HG02885 (cell line): ENCODE measurements around the gene SDHC.
"Not testable (repeated sequence)": the region's sequence is repeated elsewhere in the genome, so short reads cannot be mapped to it uniquely, and the experiment has no call there.

Experiments used
- ATAC-seq: cut with Tn5 transposase; IDR thresholded peaks from one replicate; pipeline ENCODE4 v1.9.1; 2021; ENCODE audit warnings: mild to moderate bottlenecking; ENCODE audit not compliant: unreplicated experiment, poor library complexity

The SDHC gene

GRCh38 chr1:161378014-161378413 is 63.8 kb downstream of the SDHC start:
- ATAC-seq: no peak

DNA sequence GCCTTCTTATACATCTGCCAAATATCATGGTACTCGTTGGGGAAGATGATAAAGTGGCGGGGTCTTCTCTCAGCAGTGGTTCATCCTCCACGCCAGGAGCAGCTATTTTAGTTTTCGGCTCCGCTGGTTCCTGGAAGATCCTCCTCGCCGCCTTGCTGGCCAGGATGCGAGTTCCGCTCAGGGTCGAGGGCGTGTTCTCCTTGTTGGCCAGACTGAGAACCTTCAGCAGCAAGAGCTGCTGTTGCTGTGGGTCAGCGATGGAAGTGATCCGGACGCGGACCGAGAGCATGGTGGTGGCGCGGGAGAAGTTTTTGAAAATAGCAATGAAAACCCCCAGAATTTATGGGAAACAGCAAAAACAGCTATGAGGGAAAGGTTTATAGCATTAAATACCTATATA is 64.9 kb downstream of the SDHC start:
- ATAC-seq: no peak

DNA sequence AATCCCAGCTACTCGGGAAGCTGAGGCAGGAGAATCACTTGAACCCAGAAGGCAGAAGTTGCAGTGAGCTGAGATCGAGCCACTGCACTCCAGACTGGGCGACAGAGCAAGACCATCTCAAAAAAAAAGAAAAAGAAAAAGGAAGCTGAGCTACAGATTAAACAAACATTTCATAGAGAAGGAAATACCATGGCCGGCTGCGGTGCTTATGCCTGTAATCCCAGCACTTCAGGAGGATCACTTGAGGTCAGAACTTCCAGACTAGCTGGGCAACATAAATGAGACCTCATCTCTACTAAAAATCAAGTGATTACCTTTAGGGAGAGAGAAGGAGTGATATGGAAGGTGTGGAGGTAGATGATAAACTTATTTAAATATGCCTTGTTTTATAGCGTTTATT is 67.5 kb downstream of the SDHC start:
- ATAC-seq: no peak

DNA sequence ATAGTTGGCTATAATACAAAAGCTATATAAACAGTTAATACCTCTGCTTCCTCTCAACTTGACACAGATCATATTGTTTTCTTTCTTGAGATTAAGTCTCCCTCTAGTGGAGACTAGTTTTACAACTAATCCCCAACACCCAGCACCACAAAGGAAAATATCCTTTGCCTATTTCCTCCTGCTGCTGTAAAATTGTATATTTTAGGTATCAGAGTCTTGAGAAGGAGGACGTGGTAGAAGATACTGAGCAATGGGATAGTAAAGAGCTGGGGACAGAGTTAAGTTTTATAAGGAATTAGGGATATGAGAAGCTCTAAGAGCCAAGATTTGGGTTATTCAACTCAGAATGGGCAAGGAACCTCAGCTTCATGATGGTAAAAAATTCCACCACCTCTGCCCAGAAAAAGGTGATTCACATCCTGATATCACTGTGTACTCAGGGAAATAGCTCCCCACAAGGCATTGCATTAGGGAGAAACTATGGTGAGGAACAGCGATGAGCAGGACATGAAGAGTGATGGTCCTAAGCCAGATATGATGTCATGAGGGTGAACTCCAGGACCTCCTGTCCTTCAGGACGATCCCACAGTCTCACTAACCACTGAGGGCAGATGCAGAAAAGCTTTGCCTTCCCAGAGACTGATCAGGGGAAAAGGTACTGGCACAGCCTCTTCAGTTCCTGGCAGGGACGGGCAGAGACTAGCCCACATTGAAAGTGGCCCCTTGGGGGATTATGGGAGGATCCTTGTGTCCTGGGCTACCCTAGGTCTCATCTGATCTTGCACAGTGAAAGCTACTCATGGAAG is 68.2 kb downstream of the SDHC start:
- ATAC-seq: no peak

GRCh38 chr1:161388639-161389038 is 74.5 kb downstream of the SDHC start:
- ATAC-seq: no peak

DNA sequence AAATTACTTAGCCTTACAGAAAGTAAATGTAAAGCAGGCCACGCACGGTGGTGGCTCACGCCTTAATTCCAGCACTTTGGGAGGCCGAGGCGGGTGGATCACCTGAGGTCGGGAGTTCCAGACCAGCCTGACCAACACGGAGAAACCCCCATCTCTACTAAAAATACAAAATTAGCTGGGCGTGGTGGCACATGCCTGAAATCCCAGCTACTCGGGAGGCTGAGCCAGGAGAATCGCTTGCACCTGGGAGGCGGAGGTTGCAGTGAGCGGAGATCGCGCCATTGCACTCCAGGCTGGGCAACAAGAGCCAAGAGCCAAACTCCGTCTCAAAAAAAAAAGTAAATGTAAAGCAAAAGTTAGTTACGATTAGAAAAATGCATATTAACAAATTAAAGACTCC is 75.0 kb downstream of the SDHC start:
- not testable (repeated sequence) for ATAC-seq

DNA sequence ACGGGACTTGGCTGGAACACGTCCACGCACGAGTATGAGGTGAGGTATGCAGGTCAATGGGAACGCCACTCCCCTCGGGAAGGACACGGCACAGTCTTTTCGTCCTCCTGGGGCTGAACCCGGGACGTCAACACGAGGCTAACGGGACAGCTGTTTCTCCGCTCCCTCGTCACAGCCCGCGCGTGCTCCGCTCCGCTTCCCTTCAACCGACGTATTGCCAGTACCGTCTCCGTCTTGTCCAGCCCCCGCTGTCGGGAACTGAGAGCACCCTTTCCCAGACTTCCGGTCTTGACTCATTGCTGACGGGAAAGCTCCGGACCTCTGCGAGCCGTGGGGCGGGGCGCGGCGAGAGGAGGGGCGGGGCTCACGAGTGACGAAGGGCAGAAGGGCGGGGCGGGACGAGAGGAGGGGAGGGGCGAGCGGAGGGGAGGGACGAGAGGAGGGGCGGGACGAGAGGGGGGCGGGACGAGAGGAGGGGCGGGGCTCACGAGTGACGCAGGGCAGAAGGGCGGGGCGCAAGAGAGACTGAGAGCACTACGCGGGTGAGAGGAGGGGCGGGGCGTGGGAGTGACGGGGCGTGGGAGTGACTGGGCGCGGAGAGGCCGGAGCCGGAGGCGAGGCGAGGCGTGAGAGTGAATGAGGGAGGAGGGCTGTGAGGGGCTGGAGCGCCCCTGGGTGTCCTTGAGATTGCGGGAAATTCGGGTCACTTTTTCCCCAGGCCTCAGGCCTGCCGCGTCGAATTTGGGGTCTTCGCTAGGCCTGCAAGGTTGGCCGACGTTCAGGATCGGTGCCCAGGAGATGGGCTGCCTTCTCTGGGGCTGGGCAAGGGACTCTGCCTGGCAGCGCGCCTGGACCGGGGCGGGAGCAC is 75.7 kb downstream of the SDHC start:
- ATAC-seq: peak; percentile 85

DNA sequence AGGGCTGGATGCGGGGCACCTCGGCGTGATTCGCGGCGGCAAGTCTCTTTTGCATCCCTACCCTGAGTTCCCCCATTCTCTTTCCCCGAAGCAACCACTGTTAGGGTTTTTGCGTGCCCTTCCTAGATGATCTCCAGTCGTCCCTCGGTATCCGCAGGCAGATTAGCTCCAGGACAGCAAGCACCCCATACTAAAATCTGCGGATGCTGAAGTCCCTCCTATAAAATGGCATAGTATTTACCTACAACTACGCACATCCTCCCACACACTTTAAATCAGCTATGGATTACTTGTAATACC is 76.3 kb downstream of the SDHC start:
- ATAC-seq: no peak

DNA sequence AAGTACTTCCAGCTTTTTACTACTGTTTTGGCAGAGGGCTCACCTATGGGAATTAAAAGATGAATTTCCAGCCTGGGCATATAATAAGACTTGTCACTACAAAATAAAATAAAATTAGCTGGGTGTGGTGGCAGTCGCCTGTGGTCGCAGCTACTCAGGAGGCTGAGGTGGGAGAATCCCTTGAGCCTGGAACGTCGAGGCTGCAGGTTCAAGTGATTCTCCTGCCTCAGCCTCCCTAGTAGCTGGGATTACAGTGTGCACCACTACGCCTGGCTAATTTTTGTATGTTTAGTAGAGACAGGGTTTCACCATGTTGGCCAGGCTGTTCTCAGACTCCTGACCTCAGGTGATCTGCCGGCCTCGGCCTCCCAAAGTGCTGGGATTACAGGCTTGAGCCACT is 77.0 kb downstream of the SDHC start:
- not testable (repeated sequence) for ATAC-seq

DNA sequence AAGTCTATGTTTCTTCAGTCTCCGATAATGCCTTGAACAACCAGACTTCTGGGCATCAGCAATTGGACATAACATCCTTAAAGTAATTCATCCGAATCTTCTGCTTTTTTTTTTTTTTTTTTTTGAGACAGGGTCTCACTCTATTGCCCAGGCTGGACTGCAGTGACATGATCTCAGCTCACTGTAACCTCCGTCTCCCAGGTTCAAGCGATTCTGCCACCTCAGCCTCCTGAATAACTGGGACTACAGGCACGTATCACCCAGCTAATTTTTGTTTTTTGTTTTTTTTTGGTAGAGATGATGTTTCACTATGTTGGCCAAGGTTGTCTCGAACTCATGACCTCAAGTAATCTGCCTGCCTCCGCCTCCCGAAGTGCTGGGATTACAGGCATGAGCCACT is 77.4 kb downstream of the SDHC start:
- no peak for ATAC-seq

DNA sequence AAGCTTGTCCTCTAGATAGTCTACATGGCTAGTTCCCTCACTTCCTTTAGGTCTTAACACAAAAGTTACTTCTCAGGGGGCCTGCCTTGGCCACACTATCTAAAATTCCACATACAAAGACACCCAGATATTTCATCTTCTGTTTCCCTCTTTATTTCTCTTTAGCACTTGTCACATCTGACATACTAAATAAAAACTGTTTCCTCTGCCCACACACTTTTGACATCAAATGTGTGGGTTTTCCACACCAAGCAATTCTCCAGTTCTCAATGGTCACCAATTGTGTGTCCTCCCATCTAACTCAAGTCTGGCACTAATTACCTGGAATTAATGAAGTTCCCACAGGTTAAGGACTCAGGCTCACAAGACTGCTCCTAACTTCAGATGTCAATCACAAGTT is 79.0 kb downstream of the SDHC start:
- no peak for ATAC-seq

GRCh38 chr1:161397038-161397437 is 82.9 kb downstream of the SDHC start:
- not testable (repeated sequence) for ATAC-seq

DNA sequence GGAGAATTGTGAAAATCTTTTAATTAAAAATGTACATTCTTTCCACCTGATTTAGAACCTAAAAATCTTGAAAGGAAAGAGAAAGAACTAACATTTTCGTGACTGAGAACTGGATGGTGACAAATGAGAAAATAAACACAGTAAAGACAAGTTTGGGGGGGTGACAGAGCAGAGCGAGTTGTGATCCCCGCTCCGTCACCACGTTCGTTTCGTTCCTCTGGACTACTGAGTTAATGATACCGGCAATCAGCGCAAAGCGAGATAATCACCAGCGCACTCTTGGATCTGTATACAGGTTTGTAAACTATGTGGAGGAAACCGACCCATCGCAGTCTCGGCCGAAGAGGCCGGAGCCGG is 84.7 kb downstream of the SDHC start:
- ATAC-seq: no peak

DNA sequence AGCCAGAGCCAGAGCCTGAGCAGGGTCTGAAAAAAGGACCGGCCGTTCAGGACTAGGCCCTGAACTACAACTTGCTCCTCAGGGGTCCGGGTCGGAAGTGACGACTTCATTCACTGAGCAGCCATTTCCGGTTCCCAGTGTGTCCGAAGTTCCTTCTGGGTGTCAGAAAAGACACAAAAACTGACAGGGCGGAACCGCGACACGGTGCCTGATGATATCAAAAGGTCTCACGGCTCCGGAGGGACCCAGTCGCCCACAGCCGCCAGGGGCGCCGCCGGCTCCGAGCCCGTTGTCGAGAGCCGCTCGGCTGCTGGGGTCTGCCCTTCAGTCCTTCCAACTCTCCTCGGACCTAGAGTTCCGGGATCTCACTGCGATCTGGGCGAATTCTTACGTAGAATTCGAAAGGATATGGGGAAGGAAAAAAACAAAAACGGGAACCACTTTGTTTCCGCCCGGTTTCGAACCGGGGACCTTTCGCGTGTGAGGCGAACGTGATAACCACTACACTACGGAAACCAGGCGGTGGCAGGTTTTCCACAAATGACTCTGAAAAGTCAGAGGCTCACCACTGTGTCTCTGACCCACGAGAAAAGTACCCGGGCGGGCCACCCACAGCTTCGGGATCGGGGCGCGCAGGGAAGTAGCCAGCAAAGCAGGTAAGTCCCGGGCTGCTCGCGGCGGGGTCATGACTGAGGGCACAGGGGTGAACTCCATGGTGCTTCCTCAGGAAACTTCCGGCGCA is 85.2 kb downstream of the SDHC start:
- peak; percentile 78 for ATAC-seq

GRCh38 chr1:161402446-161402845 is 88.3 kb downstream of the SDHC start:
- no peak for ATAC-seq

DNA sequence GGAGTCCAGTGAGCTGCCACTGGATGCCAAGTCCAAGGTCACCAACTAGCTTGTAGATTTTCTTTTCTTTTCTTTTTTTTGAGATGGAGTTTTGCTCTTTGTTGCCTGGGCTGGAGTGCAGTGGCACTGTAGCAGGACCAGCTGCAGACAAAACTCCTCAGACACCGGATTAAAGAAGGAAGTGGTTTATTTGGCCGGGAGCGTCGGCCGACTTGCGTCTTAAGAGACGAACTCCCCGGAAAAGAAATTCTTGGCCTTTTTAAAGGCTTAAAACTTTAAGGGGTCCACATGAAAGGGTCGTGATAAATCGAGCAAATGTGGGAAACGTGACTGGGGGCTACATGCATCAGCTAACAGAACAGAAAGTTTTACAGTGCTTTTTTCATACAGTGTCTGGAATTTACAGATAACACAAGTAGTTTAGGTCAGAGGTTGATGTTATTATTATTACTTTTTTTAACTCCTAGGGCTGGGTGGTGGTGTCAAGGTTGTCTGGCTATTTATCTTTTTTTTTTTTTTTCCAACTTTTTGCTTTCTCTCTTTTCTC is 89.9 kb downstream of the SDHC start:
- no peak for ATAC-seq

DNA sequence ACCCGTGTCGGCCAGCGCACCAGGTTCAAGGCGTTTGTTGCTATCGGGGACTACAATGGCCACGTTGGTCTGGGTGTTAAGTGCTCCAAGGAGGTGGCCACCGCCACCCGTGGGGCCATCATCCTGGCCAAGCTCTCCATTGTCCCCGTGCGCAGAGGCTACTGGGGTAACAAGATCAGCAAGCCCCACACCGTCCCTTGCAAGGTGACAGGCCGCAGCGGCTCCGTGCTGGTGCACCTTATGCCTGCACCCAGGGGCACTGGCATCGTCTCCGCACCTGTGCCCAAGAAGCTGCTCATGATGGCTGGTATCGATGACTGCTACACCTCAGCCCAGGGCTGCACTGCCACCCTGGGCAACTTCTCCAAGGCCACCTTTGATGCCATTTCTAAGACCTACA is 92.4 kb downstream of the SDHC start:
- ATAC-seq: not testable (repeated sequence)

- no peak for ATAC-seq
These were observed 93.3 kb downstream of the SDHC start for GRCh38 chr1:161407451-161407985.

- no peak for ATAC-seq
These were observed 94.4 kb downstream of the SDHC start for GRCh38 chr1:161408429-161409052.
